GM12891 (cell line): ENCODE measurements around the gene APOL4.
A peak's percentile ranks its signal among the peaks of the same experiment; 100 is the strongest.

Source experiments
- PAX5 ChIP-seq: IDR thresholded peaks from 2 replicates; pipeline ENCODE4 v1.6.1; 2011; ENCODE audit warnings: low read length, moderate library complexity, mild to moderate bottlenecking; ENCODE audit not compliant: insufficient read depth, severe bottlenecking
- POLR2A ChIP-seq: IDR thresholded peaks from 2 replicates; pipeline ENCODE4 v1.6.1; 2011; ENCODE audit warnings: low read depth, low read length, control low read depth
- POLR2AphosphoS5 ChIP-seq: IDR thresholded peaks from 2 replicates; pipeline ENCODE4 v1.6.1; 2011; ENCODE audit warnings: low read depth, low read length, control low read depth
- POU2F2 ChIP-seq: IDR thresholded peaks from 2 replicates; pipeline ENCODE4 v1.6.1; 2011; ENCODE audit warnings: low read depth, mild to moderate bottlenecking, control low read depth, low read length, moderate library complexity
- SPI1 ChIP-seq: IDR thresholded peaks from 2 replicates; pipeline ENCODE4 v1.6.1; 2011; ENCODE audit warnings: low read depth, low read length, control low read depth
- TAF1 ChIP-seq: IDR thresholded peaks from 2 replicates; pipeline ENCODE4 v1.6.1; 2011; ENCODE audit warnings: low read depth, low read length, control low read depth

- TF ChIP-seq POLR2A (no peak), POLR2AphosphoS5 (no peak), SPI1 (no peak), TAF1 (0 out of 2 replicates have a peak, but pooled peaks have one; percentile 22), POU2F2 (no peak), PAX5 (no peak)
Observed at GRCh38 chr22:36156515-36157419, 44.8 kb downstream of the APOL4 start.
